Adrenal gland (tissue), 12 donors: Measurements from ENCODE around the gene HOXD4. TPM values are rescaled to one million over a fixed set of nuclear protein-coding genes. Genes with fewer than 3 reads are reported as not detected.

ENCODE experiments used
- DNase-seq, 7 donors: peaks; one replicate each; pipeline ENCODE4 v3.0.0-alpha.2; 2019 to 2020
- H3K27ac ChIP-seq, 5 donors: fragments of 200-600 bp; sonication (generic) in 4 of 5; 1 replicate in 3 of 5; 2 replicates in 2 of 5; pipeline versions ENCODE4 v1.5.1 to v1.8.0; 2016 to 2020; ENCODE audit warnings: mild to moderate bottlenecking in 1 of 5
- H3K27me3 ChIP-seq: fragments of 200-600 bp; 2 replicates; pipeline ENCODE4 v1.8.0; 2021
- H3K36me3 ChIP-seq, 2 donors: fragments of 200-600 bp; replicated peaks in 1 of 2; 1 replicate in 1 of 2; 2 replicates in 1 of 2; pipeline versions ENCODE4 v1.5.1 to v1.8.0; 2018 to 2022
- H3K4me1 ChIP-seq, 2 donors: fragments of 200-600 bp; replicated peaks in 1 of 2; 1 replicate in 1 of 2; 2 replicates in 1 of 2; pipeline versions ENCODE4 v1.5.1 to v1.8.0; 2018 to 2021
- H3K4me3 ChIP-seq, 4 donors: fragments of 200-600 bp; sonication (generic) in 3 of 4; one replicate each; pipeline ENCODE4 v1.5.1; 2016 to 2018
- H3K9me3 ChIP-seq, 3 donors: fragments of 200-600 bp; sonication (generic) in 1 of 3; replicated peaks in 1 of 3; 1 replicate in 2 of 3; 2 replicates in 1 of 3; pipeline versions ENCODE4 v1.5.1 to v1.8.0; 2016 to 2021
- POLR2A ChIP-seq, 2 donors: fragments of 450-650 bp; IDR thresholded peaks; one replicate each; pipeline ENCODE4 v1.6.1; 2017; ENCODE audit warnings: antibody characterized with exemption in 2 of 2, mild to moderate bottlenecking in 2 of 2, moderate library complexity in 1 of 2
- WGBS, 4 donors: extraction: QIAGEN DNeasy Blood & Tissue Kit in 2 of 4; methylation state at CpG; one replicate each; pipeline versions ENCODE4 v1.1.5 to v1.1.7; 2013 to 2017; 5-methylcytosine and 5-hydroxymethylcytosine counted together
- intact Hi-C, 2 donors: fragments of 100-400 bp; cut with DNase I; formaldehyde crosslinking; loops; one replicate each; pipeline versions ENCODE4 v1.14.1 to v1.15.0; 2022 to 2023
- polyA plus RNA-seq, 3 donors: library from polyadenylated mRNA; stranded (reverse); fragments of 200-250 nt in 2 of 3; fragments of 350-450 nt in 1 of 3; fragmentation: Illumina TruSeq in 1 of 3; extraction: RNeasy Lipid Tissue Mini Kit (QIAGEN cat#74804) in 1 of 3; gene quantifications; one replicate each; pipeline ENCODE4 v1.2.3, GENCODE V29; 2013 to 2014
- total RNA-seq, 9 donors: library from RNA; depleted of rRNA in 4 of 9; stranded (reverse); fragments of >200 nt in 4 of 9; fragments of 120-200 nt in 1 of 9; fragmentation: NEBNext Ultra II Directional in 1 of 9; extraction: Animal tissue kit (Norgen Biotek cat#: 25700) in 1 of 9; gene quantifications; one replicate each; pipeline versions ENCODE4 v1.1.0 to v1.2.4, GENCODE V29; 2013 to 2023
- TF ChIP-seq, protein P1 (sequence below), 6 experiments: fragments of 450-650 bp in 4 of 6; fragments of 200-600 bp in 2 of 6; sonication (generic) in 1 of 6; IDR thresholded peaks; 1 replicate in 5 of 6; 2 replicates in 1 of 6; pipeline versions ENCODE4 v1.5.1 to v1.8.0; 2016 to 2021; ENCODE audit warnings: antibody characterized with exemption in 6 of 6, mild to moderate bottlenecking in 2 of 6, moderate library complexity in 1 of 6
- donor health status: healthy with polysubstance abuse.
- donor health status: Bipolar disorder and iron deficiency.
- donor health status: DM: yes; HTN: yes; CAD: no.
- donor health status: DM: no; HTN: no; CAD: no.
- donor health status: DM: no; HTN: no; CAD: no.
- donor health status: DM: yes; HTN: yes; CAD: no.

HOXD4 gene
- total and polyA plus RNA-seq, 12 donors, result 1.9 to 38.5 (median 9.3) TPM

DNA sequence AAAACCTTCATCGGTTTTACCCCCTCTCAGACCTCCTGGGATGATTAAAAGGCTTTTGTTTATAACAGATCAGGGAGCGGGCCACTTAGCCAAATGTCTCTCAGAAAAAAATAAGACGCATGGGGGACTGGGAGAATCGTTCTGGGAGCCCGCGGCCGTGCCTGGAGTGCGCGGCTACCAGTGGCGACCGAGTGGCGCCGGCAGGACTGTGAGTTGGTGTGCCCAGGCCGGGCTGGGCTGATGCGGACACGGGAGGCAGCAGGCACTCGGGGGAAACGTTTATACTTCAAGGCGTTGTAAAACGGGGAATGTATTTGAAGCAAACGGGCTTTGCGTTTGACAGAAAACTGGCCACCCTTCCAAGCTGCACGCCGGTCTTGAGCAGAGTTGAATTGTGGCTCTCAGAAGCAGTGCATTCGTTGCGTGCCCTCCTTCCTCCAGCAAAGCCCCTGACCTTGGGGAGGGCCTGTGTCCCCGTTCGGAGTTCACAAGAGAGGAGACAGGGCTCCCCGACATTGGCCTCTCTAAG, 39.4 kb upstream of the HOXD4 start:
- DNase-seq, result no peak
- Histone ChIP-seq H3K27me3 (peaks cover 98% of the 10 kb centered on the region), H3K4me3 (no peak overlapping the region), H3K27ac (no peak overlapping the region), H3K36me3 (no peaks in the 10 kb centered on the region), H3K9me3 (no peaks in the 10 kb centered on the region), H3K4me1 (peaks cover 0 to 3% of the 10 kb centered on the region in 2 donors)
- TF ChIP-seq, protein P1, sequence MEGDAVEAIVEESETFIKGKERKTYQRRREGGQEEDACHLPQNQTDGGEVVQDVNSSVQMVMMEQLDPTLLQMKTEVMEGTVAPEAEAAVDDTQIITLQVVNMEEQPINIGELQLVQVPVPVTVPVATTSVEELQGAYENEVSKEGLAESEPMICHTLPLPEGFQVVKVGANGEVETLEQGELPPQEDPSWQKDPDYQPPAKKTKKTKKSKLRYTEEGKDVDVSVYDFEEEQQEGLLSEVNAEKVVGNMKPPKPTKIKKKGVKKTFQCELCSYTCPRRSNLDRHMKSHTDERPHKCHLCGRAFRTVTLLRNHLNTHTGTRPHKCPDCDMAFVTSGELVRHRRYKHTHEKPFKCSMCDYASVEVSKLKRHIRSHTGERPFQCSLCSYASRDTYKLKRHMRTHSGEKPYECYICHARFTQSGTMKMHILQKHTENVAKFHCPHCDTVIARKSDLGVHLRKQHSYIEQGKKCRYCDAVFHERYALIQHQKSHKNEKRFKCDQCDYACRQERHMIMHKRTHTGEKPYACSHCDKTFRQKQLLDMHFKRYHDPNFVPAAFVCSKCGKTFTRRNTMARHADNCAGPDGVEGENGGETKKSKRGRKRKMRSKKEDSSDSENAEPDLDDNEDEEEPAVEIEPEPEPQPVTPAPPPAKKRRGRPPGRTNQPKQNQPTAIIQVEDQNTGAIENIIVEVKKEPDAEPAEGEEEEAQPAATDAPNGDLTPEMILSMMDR (IDR thresholded peaks at IDR 0.05), result no peak
- TF ChIP-seq POLR2A (IDR thresholded peaks at IDR 0.05), result no peak
- WGBS, 4 donors, result 23 to 42% (median 36%) methylated on average over 16 to 29 of the region's 29 CpGs
- intact Hi-C loops, result no loop called here

DNA sequence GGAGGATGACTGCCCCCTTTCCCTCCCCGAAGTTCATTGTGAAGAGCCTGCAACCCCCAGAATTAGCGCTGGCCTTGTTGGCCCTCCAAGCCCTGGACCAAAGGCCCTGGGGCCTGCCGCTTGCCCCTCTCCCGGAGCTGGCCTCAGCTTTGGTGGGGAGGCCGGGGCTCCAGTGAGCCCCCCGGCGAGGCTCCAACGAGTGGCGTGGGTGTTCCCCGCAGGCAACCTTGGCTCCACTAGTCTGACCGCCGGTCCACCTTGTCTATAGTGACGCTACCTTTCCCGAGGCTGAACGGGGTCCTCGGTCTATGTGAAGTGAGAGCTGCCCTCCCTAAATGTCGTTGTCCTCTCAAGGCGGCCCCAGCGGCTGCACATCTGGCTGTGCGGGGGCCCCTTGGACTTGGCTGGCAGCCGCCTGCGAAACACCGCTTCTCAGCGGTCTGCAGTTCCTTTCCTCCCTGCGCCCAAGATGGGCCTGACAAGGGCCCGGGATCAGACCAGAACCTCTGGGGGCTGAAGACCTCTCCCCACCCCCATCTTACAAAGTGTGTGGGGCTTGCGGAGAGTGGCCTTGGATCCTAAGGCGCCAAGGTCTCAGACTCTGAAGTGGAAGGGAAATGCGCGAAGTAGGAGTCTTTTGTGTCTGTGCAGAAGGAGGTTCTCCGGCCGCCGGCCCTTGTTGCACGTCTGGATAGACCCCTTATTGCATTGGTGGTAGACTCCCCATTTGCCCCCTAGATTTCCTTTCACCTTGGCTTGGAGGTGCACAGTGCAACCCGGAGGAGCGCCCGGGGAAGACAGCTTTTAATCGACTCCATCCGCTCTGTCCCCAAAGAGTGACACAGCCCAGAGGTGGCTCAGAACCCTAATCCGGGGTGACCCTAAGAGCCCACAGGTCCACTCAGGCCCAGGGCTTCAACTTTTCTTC, 38.7 kb upstream of the HOXD4 start:
- DNase-seq, result no peak
- no peak for TF ChIP-seq POLR2A (IDR thresholded peaks at IDR 0.05)
- TF ChIP-seq, protein P1 (IDR thresholded peaks at IDR 0.05), result no peak
- Histone ChIP-seq H3K36me3 (no peaks in the 10 kb centered on the region), H3K27me3 (peaks cover 100% of the 10 kb centered on the region), H3K27ac (no peak overlapping the region), H3K4me3 (no peak overlapping the region), H3K4me1 (no peaks in the 10 kb centered on the region), H3K9me3 (no peaks in the 10 kb centered on the region)
- intact Hi-C loops, result no loop called here
- WGBS, 4 donors, result 35 to 46% (median 42%) methylated on average over 25 to 40 of the region's 40 CpGs

DNA sequence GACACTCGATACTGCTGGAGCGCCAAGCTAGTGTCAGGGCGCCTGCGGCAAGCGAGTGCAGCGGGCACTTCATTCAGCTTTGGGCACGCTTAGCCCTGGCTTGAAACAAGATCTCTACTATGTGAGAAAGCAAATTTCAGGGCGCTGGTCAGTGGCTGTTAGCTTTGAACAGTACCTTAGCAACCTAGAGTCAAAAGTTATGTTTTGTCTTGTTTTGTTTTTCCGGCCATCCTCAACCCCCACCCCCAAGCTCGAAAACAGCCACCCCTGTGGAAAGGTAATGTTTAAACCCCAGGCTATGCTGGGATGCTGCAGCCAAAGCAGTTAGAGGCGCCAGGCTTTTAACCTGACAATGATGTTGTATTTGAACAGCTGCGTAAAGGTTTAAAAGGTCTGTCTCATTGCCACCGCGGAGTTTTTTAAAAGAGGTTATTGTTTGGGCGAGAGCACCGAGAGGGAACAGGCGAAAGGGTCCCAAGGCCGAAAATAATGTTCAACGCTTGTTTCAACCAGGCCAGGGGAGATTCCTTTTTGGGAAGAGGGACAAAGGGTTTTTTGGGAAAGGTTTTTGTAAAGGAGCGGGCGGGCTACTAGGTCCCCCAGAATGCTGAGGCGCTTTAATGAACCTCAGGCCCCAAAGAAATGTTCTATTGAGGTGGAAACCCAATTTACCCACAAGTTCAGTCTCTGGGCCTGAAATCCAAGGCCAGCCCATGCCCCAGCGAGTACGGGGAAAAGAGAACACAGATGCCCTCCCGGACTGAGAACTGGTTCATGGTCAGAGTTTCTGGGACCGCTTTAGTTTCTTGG, 37.0 kb upstream of the HOXD4 start:
- Histone ChIP-seq H3K9me3 (no peaks in the 10 kb centered on the region), H3K27ac (no peak overlapping the region), H3K36me3 (no peaks in the 10 kb centered on the region), H3K4me3 (no peak overlapping the region), H3K4me1 (no peaks in the 10 kb centered on the region), H3K27me3 (peaks cover 100% of the 10 kb centered on the region)
- intact Hi-C loops, result no loop called here
- peak in 1 of 7 donors; percentile 13 for DNase-seq
- TF ChIP-seq POLR2A (IDR thresholded peaks at IDR 0.05), result no peak
- TF ChIP-seq, protein P1 (IDR thresholded peaks at IDR 0.05), result no peak
- WGBS, 4 donors, result 50 to 55% (median 51%) methylated on average over 26 of the region's 26 CpGs
